IMR-90 (cell line): ENCODE data around the gene LINC00237. TPM values are rescaled to one million over a fixed set of nuclear protein-coding genes. Genes with fewer than 3 reads are reported as not detected.

Experiments used
- ATAC-seq: fragments of 200-7000 bp; cut with Tn5 transposase; 2 replicates; pipeline ENCODE4 v1.9.1; 2020; ENCODE audit warnings: low read depth, mild to moderate bottlenecking, moderate library complexity
- BruUV-seq: library from RNA; stranded (reverse); fragments of 400-500 nt; replicated peaks from 2 replicates; lab custom pipeline; 2021; lab: Mats Ljungman, UMichigan
- CTCF ChIA-PET: fragments of 300-600 bp; formaldehyde crosslinking; extraction: SDS; loops from one replicate; lab custom pipeline; 2021; ENCODE audit warnings: antibody characterized with exemption; lab: Yijun Ruan, JAX
- POLR2A ChIA-PET: fragments of 300-600 bp; sonication (Branson Sonifier 250); formaldehyde crosslinking; loops from one replicate; lab custom pipeline; 2022; ENCODE audit warnings: antibody characterized with exemption; ENCODE audit not compliant: unreplicated experiment; lab: Charles Lee
- DNase-seq: peaks from one replicate; pipeline ENCODE4 v3.0.0; 2013
- H2AFZ ChIP-seq: replicated peaks from 2 replicates; pipeline ENCODE3; 2013; ENCODE audit warnings: low read length, mild to moderate bottlenecking; ENCODE audit not compliant: poor library complexity
- H2AK5ac ChIP-seq: 2 replicates; pipeline ENCODE4 v1.6.1; 2013; ENCODE audit warnings: low read depth, low read length, inconsistent platforms
- H2AK9ac ChIP-seq: replicated peaks from 2 replicates; pipeline ENCODE3; 2013; ENCODE audit warnings: mild to moderate bottlenecking, low read depth, low read length, moderate library complexity; ENCODE audit not compliant: poor library complexity
- H2BK120ac ChIP-seq: 2 replicates; pipeline ENCODE4 v1.6.1; 2013; ENCODE audit warnings: low read depth, low read length, inconsistent platforms
- H2BK15ac ChIP-seq: 3 replicates; pipeline ENCODE4 v1.6.1; 2013; ENCODE audit warnings: low read depth, low read length, inconsistent platforms
- H2BK20ac ChIP-seq: 2 replicates; pipeline ENCODE4 v1.6.1; 2013; ENCODE audit warnings: low read depth, mild to moderate bottlenecking, inconsistent platforms, low read length, moderate library complexity
- H2BK5ac ChIP-seq: 2 replicates; pipeline ENCODE4 v1.6.1; 2013; ENCODE audit warnings: mild to moderate bottlenecking, low read depth, low read length, inconsistent platforms; ENCODE audit not compliant: poor library complexity, severe bottlenecking
- H3K14ac ChIP-seq: replicated peaks from 2 replicates; pipeline ENCODE4 v1.6.1; 2013; ENCODE audit warnings: low read depth, low read length, inconsistent platforms
- H3K18ac ChIP-seq: 2 replicates; pipeline ENCODE4 v1.6.1; 2013; ENCODE audit warnings: low read depth, low read length, control low read depth
- H3K23ac ChIP-seq: 2 replicates; pipeline ENCODE4 v1.6.1; 2013; ENCODE audit warnings: low read depth, low read length, inconsistent platforms
- H3K27ac ChIP-seq: 2 replicates; pipeline ENCODE4 v1.5.1; 2013; ENCODE audit warnings: mild to moderate bottlenecking, control low read depth, low read length; ENCODE audit not compliant: insufficient read depth
- H3K27me3 ChIP-seq: 2 replicates; pipeline ENCODE4 v1.6.1; 2013; ENCODE audit warnings: low read length; ENCODE audit not compliant: control insufficient read depth, insufficient read depth
- H3K36me3 ChIP-seq: 2 replicates; pipeline ENCODE4 v1.6.1; 2013; ENCODE audit warnings: low read length, mixed read lengths; ENCODE audit not compliant: control insufficient read depth, insufficient read depth
- H3K4ac ChIP-seq: 2 replicates; pipeline ENCODE4 v1.6.1; 2013; ENCODE audit warnings: low read depth, low read length, inconsistent platforms
- H3K4me1 ChIP-seq: 2 replicates; pipeline ENCODE4 v1.6.1; 2013; ENCODE audit warnings: low read length, mixed read lengths; ENCODE audit not compliant: control insufficient read depth, insufficient read depth
- H3K4me2 ChIP-seq: 2 replicates; pipeline ENCODE4 v1.6.1; 2013; ENCODE audit warnings: low read depth, mild to moderate bottlenecking, control low read depth, low read length, moderate library complexity
- H3K4me3 ChIP-seq: 2 replicates; pipeline ENCODE4 v1.5.1; 2013; ENCODE audit warnings: low read depth, mild to moderate bottlenecking, control low read depth, low read length, moderate library complexity; ENCODE audit not compliant: insufficient read depth
- H3K56ac ChIP-seq: 2 replicates; pipeline ENCODE4 v1.6.1; 2013; ENCODE audit warnings: low read length, inconsistent platforms; ENCODE audit not compliant: insufficient read depth; ENCODE audit errors: extremely low read depth
- H3K79me1 ChIP-seq, 2 experiments: 2 replicates each; pipeline ENCODE4 v1.6.1; 2013; ENCODE audit warnings: low read length in 2 of 2, inconsistent platforms in 1 of 2, low read depth in 1 of 2
- H3K9ac ChIP-seq: 2 replicates; pipeline ENCODE4 v1.6.1; 2013; ENCODE audit warnings: low read depth, low read length, control low read depth
- H3K9me1 ChIP-seq: 2 replicates; pipeline ENCODE4 v1.6.1; 2013; ENCODE audit warnings: low read length, inconsistent platforms; ENCODE audit not compliant: insufficient read depth
- H3K9me3 ChIP-seq: 2 replicates; pipeline ENCODE4 v1.6.1; 2013; ENCODE audit warnings: low read length; ENCODE audit not compliant: control insufficient read depth, insufficient read depth
- H4K20me1 ChIP-seq: 2 replicates; pipeline ENCODE4 v1.6.1; 2013; ENCODE audit warnings: low read length, inconsistent platforms; ENCODE audit not compliant: insufficient read depth
- H4K5ac ChIP-seq: 2 replicates; pipeline ENCODE4 v1.6.1; 2013; ENCODE audit warnings: mild to moderate bottlenecking, low read depth, low read length, control low read depth
- H4K8ac ChIP-seq, 2 experiments: 2 replicates each; pipeline ENCODE4 v1.6.1; 2013; ENCODE audit warnings: low read depth in 2 of 2, low read length in 2 of 2, control low read depth in 1 of 2, inconsistent platforms in 1 of 2
- H4K91ac ChIP-seq: 2 replicates; pipeline ENCODE4 v1.6.1; 2013; ENCODE audit warnings: low read depth, low read length, inconsistent platforms; ENCODE audit not compliant: insufficient read depth
- BHLHE40 ChIP-seq: fragments of 150-350 bp; IDR thresholded peaks from 2 replicates; pipeline ENCODE4 v1.6.1; 2016; ENCODE audit warnings: mild to moderate bottlenecking, low read depth, low read length
- CEBPB ChIP-seq: IDR thresholded peaks from 2 replicates; pipeline ENCODE4 v1.6.1; 2012; ENCODE audit warnings: low read depth, low read length, improper control_type of control experiment
- CHD1 ChIP-seq: IDR thresholded peaks from 2 replicates; pipeline ENCODE4 v1.6.1; 2012; ENCODE audit warnings: low read depth, low read length, improper control_type of control experiment
- FOS ChIP-seq: fragments of 150-350 bp; IDR thresholded peaks from 2 replicates; pipeline ENCODE4 v1.6.1; 2016; ENCODE audit warnings: low read depth, low read length
- MAFK ChIP-seq: IDR thresholded peaks from 2 replicates; pipeline ENCODE4 v1.6.1; 2012; ENCODE audit warnings: low read depth, low read length, improper control_type of control experiment
- MAZ ChIP-seq: IDR thresholded peaks from 2 replicates; pipeline ENCODE4 v1.6.1; 2012; ENCODE audit warnings: low read depth, mild to moderate bottlenecking, low read length, improper control_type of control experiment, moderate library complexity, borderline replicate concordance
- MXI1 ChIP-seq: IDR thresholded peaks from 2 replicates; pipeline ENCODE4 v1.6.1; 2012; ENCODE audit warnings: low read depth, mild to moderate bottlenecking, low read length, moderate library complexity, borderline replicate concordance
- NFE2L2 ChIP-seq: fragments of 150-350 bp; IDR thresholded peaks from 2 replicates; pipeline ENCODE4 v1.6.1; 2016; ENCODE audit warnings: low read depth, mild to moderate bottlenecking, low read length
- POLR2A ChIP-seq: IDR thresholded peaks from 2 replicates; pipeline ENCODE4 v1.6.1; 2012; ENCODE audit warnings: mild to moderate bottlenecking, low read depth, low read length
- RAD21 ChIP-seq: IDR thresholded peaks from 2 replicates; pipeline ENCODE4 v1.6.1; 2012; ENCODE audit warnings: low read length, improper control_type of control experiment
- RCOR1 ChIP-seq: IDR thresholded peaks from 2 replicates; pipeline ENCODE4 v1.6.1; 2012; ENCODE audit warnings: mild to moderate bottlenecking, low read length, improper control_type of control experiment; ENCODE audit not compliant: insufficient replicate concordance
- RFX5 ChIP-seq: IDR thresholded peaks from 2 replicates; pipeline ENCODE4 v1.8.0; 2012; ENCODE audit warnings: low read depth, mild to moderate bottlenecking, low read length, moderate library complexity
- SMC3 ChIP-seq: fragments of 150-350 bp; IDR thresholded peaks from 2 replicates; pipeline ENCODE4 v1.6.1; 2016; ENCODE audit warnings: low read depth, mild to moderate bottlenecking, antibody characterized with exemption, low read length, moderate library complexity
- WGBS, 2 experiments: methylation state at CpG; one replicate each; pipeline versions ENCODE4 v1.1.5 to v1.1.7; 2013; ENCODE audit warnings: missing lambda C conversion rate in 2 of 2; ENCODE audit not compliant: insufficient read length in 1 of 2; ENCODE audit errors: extremely low coverage in 2 of 2; 5-methylcytosine and 5-hydroxymethylcytosine counted together
- dilution Hi-C: fragments of 300-500 bp; cut with HindIII; formaldehyde crosslinking; loops from one replicate; pipeline ENCODE4 v1.14.3; 2018; ENCODE audit warnings: low sequenced_read_pairs; ENCODE audit not compliant: unreplicated experiment
- in situ Hi-C: fragments of 300-500 bp; cut with MboI; formaldehyde crosslinking; loops from 3 replicates; pipeline ENCODE4 v1.14.3; 2019; ENCODE audit warnings: low sequenced_read_pairs, inconsistent platforms, mixed read lengths
- intact Hi-C: fragments of 100-400 bp; cut with micrococcal nuclease; formaldehyde crosslinking; loops from 2 replicates; pipeline ENCODE4 v1.10.0; 2022
- polyA plus RNA-seq, 3 experiments: library from polyadenylated mRNA; depleted of rRNA; stranded (reverse); fragments of >200 nt; gene quantifications; 2 replicates each; pipeline ENCODE4 v1.2.3, GENCODE V29; 2012; ENCODE audit warnings: low replicate concordance in 1 of 3
- total RNA-seq: library from RNA; depleted of rRNA; stranded (reverse); fragments of >200 nt; gene quantifications from 2 replicates; pipeline ENCODE4 v1.2.3, GENCODE V29; 2012
- TF ChIP-seq, protein P1 (sequence below): conservative IDR thresholded peaks from 2 replicates; pipeline ENCODE4 v1.5.1; 2012; ENCODE audit warnings: mild to moderate bottlenecking, low read depth, low read length, improper control_type of control experiment
- TF ChIP-seq, protein P2 (sequence below): fragments of 150-350 bp; IDR thresholded peaks from 2 replicates; pipeline ENCODE4 v1.6.1; 2016; ENCODE audit warnings: low read depth, mild to moderate bottlenecking, low read length, moderate library complexity, borderline replicate concordance
- TF ChIP-seq, protein P3 (sequence below): fragments of 150-350 bp; IDR thresholded peaks from 2 replicates; pipeline ENCODE4 v1.6.1; 2017; ENCODE audit warnings: mild to moderate bottlenecking, antibody characterized with exemption, low read length, low read depth

LINC00237 gene
- total and polyA plus RNA-seq, 2 of the 4 experiments (the other 2 are of a cell fraction): not detected

DNA sequence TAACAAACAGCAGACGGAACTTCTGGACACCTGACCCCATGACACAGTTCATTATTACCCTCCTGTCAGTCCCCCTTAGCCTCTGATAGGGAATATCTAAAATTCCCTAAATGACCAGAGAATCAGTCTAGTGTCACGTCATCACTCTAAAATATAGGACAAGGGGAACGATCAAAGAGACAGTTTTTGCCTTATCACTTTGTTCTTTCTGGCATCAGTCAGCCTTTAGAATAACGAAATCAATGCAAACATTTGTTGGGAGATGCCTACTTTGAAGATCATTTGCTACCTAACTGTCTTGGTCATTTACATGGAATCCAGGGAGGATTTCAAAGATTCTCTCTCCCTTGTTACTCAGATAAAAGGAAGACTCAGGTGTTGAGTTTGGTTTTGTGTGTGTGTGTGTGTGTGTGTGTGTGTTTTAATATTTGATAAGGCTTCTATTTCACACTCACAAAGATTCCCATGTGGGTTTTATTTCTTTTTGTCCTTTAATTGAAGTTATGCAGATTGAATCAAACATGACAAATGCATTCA is 28.3 kb downstream of the LINC00237 start:
- H2BK120ac ChIP-seq: no peak overlapping the region
- TF ChIP-seq MAZ: no peak
- TF ChIP-seq RAD21: no peak
- TF ChIP-seq BHLHE40: no peak
- TF ChIP-seq, protein P1, sequence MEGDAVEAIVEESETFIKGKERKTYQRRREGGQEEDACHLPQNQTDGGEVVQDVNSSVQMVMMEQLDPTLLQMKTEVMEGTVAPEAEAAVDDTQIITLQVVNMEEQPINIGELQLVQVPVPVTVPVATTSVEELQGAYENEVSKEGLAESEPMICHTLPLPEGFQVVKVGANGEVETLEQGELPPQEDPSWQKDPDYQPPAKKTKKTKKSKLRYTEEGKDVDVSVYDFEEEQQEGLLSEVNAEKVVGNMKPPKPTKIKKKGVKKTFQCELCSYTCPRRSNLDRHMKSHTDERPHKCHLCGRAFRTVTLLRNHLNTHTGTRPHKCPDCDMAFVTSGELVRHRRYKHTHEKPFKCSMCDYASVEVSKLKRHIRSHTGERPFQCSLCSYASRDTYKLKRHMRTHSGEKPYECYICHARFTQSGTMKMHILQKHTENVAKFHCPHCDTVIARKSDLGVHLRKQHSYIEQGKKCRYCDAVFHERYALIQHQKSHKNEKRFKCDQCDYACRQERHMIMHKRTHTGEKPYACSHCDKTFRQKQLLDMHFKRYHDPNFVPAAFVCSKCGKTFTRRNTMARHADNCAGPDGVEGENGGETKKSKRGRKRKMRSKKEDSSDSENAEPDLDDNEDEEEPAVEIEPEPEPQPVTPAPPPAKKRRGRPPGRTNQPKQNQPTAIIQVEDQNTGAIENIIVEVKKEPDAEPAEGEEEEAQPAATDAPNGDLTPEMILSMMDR: no peak
- TF ChIP-seq MAFK: no peak
- no peak for TF ChIP-seq CEBPB
- no peak for TF ChIP-seq MXI1
- TF ChIP-seq NFE2L2: no peak
- TF ChIP-seq RFX5: no peak
- TF ChIP-seq, protein P2, sequence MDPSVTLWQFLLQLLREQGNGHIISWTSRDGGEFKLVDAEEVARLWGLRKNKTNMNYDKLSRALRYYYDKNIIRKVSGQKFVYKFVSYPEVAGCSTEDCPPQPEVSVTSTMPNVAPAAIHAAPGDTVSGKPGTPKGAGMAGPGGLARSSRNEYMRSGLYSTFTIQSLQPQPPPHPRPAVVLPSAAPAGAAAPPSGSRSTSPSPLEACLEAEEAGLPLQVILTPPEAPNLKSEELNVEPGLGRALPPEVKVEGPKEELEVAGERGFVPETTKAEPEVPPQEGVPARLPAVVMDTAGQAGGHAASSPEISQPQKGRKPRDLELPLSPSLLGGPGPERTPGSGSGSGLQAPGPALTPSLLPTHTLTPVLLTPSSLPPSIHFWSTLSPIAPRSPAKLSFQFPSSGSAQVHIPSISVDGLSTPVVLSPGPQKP: no peak
- no peak for TF ChIP-seq POLR2A
- no peak for TF ChIP-seq CHD1
- TF ChIP-seq, protein P3, sequence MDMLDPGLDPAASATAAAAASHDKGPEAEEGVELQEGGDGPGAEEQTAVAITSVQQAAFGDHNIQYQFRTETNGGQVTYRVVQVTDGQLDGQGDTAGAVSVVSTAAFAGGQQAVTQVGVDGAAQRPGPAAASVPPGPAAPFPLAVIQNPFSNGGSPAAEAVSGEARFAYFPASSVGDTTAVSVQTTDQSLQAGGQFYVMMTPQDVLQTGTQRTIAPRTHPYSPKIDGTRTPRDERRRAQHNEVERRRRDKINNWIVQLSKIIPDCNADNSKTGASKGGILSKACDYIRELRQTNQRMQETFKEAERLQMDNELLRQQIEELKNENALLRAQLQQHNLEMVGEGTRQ: no peak
- TF ChIP-seq RCOR1: no peak
- no peak for TF ChIP-seq SMC3
- TF ChIP-seq FOS: no peak
- H3K27me3 ChIP-seq: no peaks in the 10 kb centered on the region
- H3K4me2 ChIP-seq: no peak overlapping the region
- no CpG with 5 or more reads among the region's 4 CpGs for WGBS, 2 experiments
- ChIA-PET POLR2A (no interaction called here), CTCF (no interaction called here)
- H2BK15ac ChIP-seq: no peak overlapping the region
- no peak overlapping the region for H3K4ac ChIP-seq
- H3K79me1 ChIP-seq: no peaks in the 10 kb centered on the region
- H3K9ac ChIP-seq: no peak overlapping the region
- ATAC-seq (no peak), DNase-seq (no peak)
- dilution Hi-C loops (no loop called here), in situ Hi-C loops (no loop called here), intact Hi-C loops (no loop called here)
- H2AK5ac ChIP-seq: no peak overlapping the region
- H4K20me1 ChIP-seq: no peaks in the 10 kb centered on the region
- no peak overlapping the region for H2AK9ac ChIP-seq
- no peak overlapping the region for H3K56ac ChIP-seq
- no peak overlapping the region for H3K4me3 ChIP-seq
- no peak overlapping the region for H2AFZ ChIP-seq
- H3K14ac ChIP-seq: no peak overlapping the region
- H3K9me1 ChIP-seq: no peaks in the 10 kb centered on the region
- H4K8ac ChIP-seq: no peak overlapping the region
- H2BK5ac ChIP-seq: no peak overlapping the region
- no peak overlapping the region for H3K27ac ChIP-seq
- H4K5ac ChIP-seq: no peak overlapping the region
- BruUV-seq: no TSS peak
- H3K4me1 ChIP-seq: no peaks in the 10 kb centered on the region
- no peak overlapping the region for H3K23ac ChIP-seq
- no peaks in the 10 kb centered on the region for H3K36me3 ChIP-seq
- H3K9me3 ChIP-seq: no peaks in the 10 kb centered on the region
- no peak overlapping the region for H3K18ac ChIP-seq
- H4K91ac ChIP-seq: no peak overlapping the region
- no peak overlapping the region for H2BK20ac ChIP-seq
